ENCODE measurements around the gene ZNF764.
A peak's percentile ranks its signal among the peaks of the same experiment; 100 is the strongest.
"Not testable (repeated sequence)": the region's sequence is repeated elsewhere in the genome, so short reads cannot be mapped to it uniquely, and the experiment has no call there.

The ZNF764 gene

DNA sequence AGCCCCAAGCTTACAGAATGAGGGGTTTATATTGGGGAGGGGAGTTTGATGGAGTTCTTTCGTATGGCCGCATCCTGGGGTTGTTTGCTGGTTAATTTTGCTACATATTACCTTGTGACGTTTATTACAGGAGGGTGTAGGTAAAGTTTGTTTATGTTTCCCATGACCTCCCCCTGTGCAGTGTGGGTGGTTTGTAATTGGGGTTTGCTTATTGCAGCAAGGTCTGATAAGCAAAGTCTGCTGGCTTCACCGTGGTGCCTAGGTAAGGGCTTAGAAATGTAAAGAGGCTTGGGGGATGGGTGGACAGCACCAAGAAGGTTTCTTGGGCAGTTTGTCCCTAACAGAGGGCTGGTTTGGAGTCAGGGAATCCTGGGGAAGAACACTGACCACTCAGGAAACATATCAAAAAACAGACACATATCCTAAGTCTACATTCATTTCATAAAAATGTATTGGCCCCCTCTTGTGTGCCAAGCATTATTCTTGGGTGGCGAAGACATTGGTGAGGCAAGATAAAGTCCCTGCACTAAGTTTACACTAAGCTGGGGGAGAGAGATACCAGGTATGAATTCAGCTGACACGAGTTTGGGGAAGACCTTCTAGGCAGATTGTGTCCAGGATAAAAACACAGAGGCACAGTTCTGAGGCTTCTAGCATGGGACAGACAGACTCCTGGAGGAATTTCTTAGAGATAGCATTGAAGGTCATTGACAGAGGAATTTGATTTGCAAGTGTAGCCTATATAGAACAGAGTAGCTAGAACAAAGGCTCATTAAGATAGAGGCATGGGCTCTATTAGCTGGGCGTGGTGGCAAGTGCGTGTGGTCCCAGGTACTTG lies 9.5 kb downstream of the ZNF764 start:
- no peak for DNase-seq (ENCODE audit: low spot score)

DNA sequence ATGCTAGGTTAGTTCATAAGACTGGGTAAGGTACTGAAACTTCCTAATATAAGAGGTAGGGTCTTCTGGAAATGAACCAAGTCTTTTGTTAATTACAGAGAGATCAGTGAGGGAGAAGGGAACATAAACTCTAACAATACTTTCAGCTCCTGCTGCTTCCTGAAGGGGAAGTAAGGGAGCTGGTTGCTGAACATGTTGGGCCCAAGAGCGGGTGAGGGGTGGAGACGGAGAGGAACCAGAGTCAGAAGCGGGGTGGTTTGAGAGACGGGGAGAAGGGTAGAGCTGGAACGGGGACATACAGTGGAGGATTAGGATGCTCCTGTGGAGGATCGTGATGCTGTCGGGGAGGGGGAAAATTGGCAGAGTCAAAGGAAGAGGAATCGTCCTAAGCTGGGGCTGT lies 12.1 kb downstream of the ZNF764 start:
- no peak for DNase-seq (ENCODE audit: low spot score)

DNA sequence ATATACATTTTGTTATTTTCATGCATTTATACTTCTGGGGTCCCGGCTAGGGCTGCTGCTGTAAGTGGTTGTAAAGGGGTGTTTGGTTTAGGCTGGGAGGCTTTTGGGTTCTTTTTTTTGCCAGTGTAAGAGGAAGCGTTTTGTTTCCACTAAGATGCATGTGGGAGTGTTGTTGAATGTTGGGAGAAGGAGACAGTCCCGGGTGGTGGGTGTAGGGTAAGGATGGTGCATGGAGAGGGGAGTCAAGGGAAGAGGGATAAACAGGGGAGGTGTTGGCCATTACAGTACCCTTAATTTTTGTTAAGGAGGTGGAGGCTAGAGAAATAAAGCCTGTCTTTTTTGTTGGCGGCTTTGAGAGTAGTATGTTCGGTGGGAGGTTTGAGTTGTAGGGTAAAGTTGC lies 15.1 kb downstream of the ZNF764 start:
- DNase-seq (ENCODE audit: low spot score): no peak

DNA sequence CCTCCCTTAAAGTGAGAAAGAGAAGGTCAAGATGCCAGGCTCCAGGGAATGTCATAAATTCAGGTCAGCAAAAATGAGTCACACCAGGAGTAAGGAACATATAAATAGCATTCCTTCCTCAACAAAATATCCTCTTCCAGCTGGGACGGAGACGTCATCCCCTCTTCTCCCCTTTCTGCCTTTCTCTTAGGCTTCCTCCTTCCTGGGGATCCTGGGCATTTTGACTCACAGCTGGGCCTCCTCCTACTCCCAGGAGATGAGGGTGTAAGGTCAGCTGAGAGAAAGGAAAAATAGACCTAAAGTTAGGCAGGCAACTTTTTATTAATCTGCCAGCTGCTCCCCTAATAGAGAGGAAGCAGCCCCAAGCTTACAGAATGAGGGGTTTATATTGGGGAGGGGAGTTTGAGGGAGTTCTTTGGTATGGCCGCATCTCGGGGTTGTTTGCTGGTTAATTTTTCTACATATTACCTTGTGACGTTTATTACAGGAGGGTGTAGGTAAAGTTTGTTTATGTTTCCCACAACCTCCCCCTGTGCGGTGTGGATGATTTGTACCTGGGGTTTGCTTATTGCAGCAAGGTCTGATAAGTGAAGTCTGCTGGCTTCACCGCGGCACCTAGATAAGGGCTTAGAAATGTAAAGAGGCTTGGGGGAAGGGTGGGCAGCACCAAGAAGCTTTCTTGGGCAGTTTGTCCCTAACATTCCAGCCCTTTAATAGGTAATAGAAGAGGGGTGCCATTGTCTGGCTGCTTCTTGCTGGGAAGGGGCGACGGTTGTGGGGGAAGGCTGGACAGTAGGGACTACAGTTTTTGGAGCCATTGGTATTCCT lies 16.5 kb downstream of the ZNF764 start:
- DNase-seq (ENCODE audit: low spot score): no peak

DNA sequence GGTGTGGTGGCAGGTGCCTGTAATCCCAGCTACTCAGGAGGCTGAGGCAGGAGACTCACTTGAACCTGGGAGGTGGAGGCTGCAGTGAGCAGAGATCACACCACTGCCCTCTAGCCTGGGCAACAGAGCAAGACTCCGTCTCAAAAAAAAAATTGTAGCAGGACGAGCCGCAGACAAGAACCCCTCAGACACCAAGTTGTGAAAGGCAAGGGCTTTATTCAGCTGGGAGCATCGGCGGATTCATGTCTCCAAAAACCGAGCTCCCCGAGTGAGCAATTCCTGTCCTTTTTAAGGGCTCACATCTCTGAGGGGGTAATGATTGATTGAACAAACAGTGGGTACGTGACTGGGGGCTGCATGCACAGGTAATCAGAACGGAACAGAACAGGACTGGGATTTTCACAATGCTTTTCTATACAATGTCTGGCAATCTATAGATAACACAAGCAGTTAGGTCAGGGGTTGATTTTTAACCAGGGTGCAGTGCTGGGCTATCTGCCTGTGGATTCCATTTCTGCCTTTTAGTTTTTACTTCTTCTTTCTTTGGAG lies 17.2 kb downstream of the ZNF764 start:
- not testable (repeated sequence) for DNase-seq (ENCODE audit: low spot score)

DNA sequence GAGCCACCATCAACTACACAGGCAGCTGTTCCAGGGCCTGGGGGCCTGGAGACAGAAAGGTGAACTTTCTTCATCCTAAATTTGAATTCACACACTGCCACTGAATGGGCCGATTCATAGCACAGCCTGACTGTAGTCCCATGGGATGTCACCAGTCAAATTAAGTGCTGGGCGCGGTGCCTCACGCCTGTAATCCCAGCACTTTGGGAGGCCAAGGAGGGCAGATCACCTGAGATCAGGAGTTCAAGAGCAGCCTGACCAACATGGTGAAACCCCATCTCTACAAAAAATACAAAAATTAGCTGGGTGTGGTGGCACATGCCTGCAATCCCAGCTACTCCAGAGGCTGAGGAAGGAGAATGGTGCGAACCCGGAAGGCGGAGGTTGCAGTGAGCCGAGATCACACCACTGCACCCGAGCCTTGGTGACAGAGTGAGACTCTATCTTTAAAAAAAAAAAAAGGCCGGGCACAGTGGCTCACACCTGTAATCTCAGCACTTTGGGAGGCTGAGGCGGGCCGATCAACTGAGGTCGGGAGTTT lies 18.1 kb downstream of the ZNF764 start:
- not testable (repeated sequence) for DNase-seq (ENCODE audit: low spot score)

DNA sequence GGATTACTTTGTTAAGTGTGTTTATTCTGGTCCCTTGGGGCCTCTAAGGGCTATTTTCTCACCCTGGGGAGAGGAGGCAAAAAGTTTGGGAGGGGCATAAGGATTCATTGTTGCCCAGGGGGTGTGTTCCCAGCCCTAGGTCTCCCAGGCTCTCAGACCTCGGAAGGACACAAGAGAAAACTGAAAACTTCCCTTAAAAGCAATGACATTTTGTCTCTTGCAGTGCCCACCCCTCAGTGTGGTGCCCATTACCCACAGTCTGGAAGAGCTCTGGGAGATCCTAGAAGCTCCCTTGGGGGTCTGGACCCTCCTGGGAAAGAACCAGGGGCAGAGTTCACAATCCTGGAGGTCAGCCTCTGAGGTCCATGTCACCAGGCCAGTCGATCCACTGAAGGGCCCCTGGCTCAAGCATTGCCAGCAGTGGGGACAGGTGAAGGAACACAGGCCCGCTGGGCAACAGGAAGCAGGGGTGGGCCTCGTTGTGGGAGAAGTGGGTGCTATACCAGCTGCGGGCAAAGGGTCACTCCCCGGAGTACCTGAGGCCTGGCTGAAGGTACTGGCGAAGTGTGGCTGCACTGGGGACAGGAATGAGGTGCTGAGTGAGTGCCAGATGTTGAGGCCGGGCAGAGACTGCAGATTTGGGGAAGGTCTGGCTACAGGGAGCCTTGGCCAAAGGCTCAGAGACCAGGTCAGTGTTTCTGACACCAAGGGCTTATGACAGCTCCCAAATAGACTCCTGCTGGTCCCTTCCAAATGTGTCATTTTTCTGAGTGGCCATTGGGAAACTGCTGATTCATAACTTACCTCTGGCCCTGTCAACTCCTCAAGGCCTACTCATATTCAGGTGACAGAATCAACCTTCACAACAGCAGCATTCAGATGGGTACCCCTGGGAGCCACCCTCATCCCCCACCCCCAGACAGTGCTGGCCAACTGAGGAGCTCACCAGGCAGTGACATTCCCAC lies 18.9 kb downstream of the ZNF764 start:
- DNase-seq (ENCODE audit: low spot score): no peak

DNA sequence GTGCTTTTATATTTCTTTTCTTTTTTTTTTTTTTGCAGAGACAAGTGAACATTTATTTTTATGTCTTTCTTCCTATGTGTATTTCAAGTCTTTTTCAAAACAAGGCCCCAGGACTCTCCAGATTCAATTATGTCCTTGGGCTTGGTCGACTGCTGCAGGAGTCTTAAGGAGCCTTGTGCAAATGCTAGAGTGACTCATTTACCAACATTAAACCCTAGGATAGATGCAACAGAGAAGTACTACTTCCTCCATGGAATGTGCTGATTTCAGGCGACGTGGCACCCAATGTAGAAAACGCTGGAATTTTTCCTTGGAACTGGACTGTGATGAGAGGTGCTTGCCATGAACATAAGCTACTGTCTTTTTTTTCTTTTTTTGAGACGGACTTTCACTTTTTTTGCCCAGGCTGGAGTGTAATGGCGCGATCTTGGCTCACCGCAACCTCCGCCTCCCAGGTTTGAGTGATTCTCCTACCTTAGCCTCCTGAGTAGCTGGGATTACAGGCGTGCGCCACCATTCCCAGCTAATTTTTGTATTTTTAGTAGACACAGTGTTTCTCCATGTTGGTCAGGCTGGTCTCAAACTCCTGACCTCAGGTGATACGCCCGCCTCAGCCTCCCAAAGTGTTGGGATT lies 21.7 kb downstream of the ZNF764 start:
- not testable (repeated sequence) for DNase-seq (ENCODE audit: low spot score)

DNA sequence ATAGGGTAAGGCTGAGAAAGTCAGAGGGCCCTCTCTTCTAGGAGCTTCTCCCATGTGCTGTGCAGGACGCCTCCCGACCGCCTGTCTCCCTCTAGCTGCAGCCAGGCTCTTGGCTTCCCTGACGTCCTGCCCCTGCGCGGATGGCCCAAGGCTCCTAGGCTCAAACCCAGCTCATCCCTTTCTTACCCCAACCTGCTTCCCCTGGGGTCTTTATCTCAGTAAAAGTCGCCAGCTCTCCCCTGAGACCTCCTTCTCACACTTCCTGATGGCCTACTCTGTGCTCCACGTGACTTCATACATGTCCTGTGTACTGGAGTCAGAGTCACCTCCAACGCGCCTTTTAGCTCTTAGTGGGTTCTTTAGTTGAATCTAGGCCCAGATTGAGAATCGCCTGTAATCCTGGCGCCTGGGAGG lies 22.4 kb downstream of the ZNF764 start:
- DNase-seq (ENCODE audit: low spot score): peak; percentile 68

DNA sequence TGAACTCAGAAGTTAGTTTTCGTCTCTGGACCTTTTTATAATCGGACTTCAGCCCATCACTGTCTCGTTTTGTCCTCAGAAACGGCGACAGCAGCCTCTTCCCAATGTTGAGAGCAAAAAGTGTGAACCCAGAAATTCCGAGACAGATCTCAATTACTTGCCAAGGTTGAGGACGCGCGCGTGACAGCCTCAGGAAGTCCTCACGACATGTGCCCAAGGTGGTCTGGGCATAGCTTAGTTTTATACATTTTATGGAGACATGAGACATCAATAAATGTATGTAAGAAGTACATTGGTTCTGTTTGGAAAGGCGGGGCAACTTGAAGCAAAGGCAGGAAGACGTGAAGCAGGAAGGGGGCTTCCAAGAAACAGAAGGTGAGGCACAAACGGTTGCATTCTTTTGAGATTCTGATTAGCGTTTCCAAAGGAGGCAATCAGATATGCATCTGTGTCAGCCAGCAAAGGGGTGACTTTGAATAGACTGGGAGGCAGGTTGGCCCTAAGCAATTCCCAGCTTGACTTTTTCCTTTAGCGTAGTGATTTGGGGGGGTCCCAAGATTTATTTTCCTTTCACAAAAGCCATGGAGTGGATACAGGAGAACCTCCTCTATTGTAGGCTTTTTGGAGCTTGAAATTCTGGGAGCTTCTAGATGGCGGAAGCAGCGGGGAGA lies 22.9 kb downstream of the ZNF764 start:
- DNase-seq (ENCODE audit: low spot score): no peak

DNA sequence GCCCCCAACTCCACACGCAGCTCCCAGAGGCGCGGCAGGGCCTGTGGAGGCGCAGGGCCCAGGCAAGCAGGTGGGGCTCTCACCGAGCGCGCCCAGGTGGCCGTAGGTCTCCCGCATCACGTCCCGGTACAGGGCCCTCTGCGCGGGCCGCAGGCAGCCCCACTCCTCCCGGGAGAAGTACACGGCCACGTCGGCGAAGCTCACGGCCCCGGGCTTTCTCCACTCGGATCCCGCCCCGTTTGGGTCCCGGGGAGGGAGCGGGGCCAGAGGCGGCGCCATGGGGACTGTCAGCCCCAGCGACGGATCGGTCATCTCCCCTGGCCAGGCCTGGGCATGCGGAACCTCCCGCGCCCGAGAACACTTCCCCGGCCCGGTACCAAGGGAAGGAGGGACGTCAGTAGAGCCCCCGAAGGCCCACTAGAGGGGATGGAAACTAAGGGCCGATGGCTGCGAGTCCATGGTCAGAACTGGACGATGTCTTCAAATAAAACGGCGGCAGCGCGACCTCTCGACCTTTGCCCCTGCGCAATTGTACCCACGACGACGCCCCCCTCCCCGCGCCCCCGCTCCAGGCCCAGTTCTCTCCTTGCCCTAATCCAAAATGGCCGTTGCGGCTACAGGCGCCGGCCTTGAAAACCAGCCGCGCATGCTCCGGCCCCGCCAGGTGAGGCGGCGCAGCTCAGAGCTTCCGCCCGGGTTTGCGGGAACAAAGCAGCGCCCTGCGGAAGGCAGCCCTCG lies 23.6 kb downstream of the ZNF764 start, which contains the start of gene ZNF747:
Gene ZNF747, minus strand, starts transcription at position 491 of the 738 bp plus-strand sequence. Its CDS starts 179 bp downstream, at position 312.
- peak; percentile 90 for DNase-seq (ENCODE audit: low spot score)

DNA sequence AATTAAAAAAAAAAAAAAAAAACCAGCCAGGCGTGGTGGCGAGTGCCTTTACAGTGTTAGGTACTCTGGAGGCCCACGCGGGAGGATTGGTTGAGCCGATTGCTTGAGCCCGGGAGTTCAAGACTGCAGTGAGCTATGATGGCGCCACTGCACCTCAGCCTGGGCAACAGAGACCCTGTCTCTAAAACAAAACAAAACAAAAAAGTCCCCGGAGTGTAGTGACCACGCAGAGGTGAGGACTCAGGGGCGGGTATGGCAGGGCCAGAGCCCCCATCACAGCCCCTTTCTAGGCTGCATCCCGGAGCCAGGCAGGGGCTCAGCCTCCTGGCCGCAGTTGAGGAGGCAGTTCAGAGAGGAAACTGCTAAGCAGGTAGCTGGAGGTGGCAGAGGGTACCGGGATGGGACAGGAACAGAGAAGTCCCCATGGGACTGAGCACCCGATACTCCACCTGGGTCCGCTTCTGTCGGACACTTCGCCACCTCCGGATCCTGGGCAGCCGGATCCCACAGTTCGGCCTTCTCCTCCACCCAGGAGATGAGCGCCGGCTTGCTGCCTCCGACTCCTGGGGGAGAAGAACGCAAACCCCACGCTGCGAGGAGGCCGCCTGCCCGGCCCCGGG lies 24.3 kb downstream of the ZNF764 start:
- DNase-seq (ENCODE audit: low spot score): peak; percentile 41

DNA sequence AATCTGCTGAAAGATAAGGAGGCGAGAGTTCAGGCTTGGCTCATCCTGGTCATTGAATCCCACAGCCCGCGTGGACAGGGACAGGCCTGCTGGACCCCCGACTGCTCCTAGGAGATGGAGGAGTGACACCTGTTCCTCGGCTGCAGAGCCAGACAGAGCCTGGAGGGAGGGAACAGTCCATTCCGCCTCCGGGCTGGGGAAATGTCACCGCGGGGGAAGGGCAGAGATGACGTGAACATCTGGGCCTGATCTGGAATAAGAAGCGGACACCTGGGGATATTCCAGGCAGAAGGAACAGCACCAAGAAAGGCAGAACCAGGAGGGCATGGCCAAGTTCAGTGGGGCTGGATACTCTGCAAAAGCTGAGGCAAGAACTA lies 25.0 kb downstream of the ZNF764 start:
- no peak for DNase-seq (ENCODE audit: low spot score)

DNA sequence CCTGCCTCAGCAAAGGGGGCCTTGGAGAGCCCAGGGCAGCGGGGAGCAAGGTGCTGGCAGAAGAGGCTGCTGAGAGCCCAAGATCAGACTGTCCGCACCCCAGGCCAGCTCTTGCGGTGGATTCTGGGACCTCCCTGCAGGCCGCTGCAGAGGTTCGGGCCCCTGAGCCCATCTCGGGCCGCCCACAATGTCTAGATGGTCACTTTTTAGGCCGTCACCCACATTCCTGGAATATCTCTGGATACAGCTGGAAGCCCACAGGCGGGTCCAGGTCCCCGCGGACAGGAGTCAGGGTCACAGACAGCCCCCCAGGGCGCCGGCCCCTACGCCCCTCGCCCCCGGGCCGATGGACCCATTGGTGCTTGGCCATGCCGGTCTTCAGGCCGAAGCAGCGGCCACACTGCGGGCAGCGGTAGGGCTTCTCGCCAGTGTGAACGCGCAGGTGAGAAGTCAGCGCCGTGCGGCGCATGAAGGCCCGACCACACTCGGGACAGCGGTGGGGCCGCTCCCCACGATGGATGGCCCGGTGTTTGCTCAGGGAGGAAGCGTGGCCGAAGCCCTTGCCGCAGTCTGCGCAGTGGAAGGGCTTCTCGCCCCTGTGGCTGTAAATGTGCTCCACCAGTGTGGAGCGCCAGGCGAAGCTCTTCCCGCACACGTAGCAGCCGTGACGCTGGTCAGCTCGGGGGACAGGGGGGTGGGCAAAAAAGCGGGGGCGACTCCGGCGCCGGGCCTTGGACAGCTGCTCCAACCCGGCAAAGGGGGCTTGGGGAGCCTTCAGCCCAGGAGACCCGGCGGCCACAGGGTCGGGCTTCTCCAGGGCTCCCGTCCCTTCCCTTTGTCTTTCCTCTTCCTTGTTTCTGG lies 25.7 kb downstream of the ZNF764 start:
- no peak for DNase-seq (ENCODE audit: low spot score)

DNA sequence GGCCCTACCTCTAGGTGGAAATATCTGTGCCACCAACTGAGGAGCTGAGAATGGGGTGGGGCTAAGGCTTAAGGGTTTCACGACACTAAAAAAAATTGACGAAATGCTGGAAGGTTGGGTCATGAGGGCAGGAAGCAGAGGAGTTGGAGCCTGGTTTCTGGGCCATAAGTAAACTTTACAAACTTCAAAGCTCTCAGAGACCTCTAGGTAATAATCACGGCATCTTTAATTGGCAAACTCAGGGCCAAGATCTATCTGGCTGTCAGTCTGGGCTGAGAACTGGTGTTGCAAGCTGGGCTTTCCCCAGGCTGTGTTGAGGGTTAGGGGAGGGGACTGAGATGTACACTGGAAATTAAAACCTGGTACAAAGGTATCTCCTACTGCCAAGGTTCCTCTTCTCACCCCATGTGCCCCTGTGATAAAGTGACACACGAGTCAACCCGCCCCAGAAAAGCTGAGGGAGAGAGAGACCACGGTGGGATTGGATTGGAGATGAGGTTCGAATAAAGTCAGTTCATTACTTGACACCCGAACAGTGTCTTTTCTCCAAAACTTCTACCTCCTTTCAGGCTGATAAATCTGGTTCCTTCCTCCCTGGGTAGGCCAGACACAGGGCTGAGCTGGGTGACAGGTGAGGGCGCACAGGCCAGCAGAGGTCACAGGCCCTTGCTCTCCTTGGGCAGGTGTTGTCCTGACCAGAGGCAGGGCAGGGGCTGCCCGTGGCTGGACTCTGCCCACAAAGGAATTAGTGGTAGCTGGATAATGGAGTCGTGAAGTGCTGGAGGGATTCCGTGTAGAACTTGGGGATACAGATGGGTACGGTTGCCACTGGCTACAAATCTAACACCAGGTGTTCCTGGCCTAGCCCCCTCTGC lies 27.8 kb downstream of the ZNF764 start:
- DNase-seq (ENCODE audit: low spot score): no peak

DNA sequence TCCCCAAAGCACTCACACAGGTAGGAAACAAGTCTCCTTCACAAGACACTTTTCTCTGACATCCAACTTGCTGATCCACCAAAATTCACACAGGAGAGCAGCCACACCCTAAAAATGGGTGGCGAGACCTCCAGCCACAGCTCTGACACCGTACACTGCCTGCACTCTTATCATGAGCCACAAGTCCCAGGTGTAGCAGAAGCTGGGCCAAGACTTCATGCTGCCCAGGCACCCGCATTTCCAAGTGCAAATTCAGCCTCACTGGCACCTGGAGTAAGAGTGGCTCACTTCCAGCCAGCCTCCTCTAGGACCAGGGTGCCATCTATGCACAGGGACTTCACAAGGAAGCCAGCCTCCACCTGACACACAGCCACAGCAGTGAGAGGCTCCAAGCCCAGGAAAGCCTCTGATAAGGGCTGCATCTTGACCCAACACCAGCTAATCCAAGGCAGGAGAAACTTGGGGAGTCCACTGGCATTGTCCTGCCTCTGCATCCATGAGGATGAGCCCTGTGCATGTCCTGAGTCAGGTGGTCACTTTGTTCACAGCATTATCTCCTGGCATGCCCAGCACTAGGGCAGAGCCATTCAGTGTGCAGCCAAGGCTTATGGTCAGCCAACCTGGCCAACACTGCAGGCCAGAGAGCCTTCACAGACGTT lies 29.2 kb downstream of the ZNF764 start:
- no peak for DNase-seq (ENCODE audit: low spot score)
